Type B pancreatic cell (in vitro differentiated cells): ENCODE measurements around the gene SYT17. TPM values are rescaled to one million over a fixed set of nuclear protein-coding genes. Genes with fewer than 3 reads are reported as not detected.

Experiments used
- DNase-seq: peaks from one replicate; pipeline ENCODE4 v3.0.0; 2021; ENCODE audit warnings: mixed read lengths; ENCODE audit not compliant: unreplicated experiment; ENCODE audit errors: extremely low spot score
- H3K27ac Mint-ChIP-seq: 2 replicates; pipeline ENCODE4 v1.8.0; 2021; ENCODE audit warnings: mild to moderate bottlenecking, mixed read lengths
- H3K27me3 Mint-ChIP-seq: 2 replicates; pipeline ENCODE4 v1.8.0; 2021; ENCODE audit warnings: mixed read lengths
- H3K36me3 Mint-ChIP-seq: 2 replicates; pipeline ENCODE4 v1.8.0; 2021; ENCODE audit warnings: mixed read lengths
- H3K4me1 Mint-ChIP-seq: one replicate; pipeline ENCODE4 v1.8.0; 2021; ENCODE audit warnings: mixed read lengths; ENCODE audit not compliant: unreplicated experiment
- H3K4me3 Mint-ChIP-seq: 2 replicates; pipeline ENCODE4 v1.8.0; 2021; ENCODE audit warnings: mild to moderate bottlenecking, mixed read lengths
- H3K9me3 Mint-ChIP-seq: 2 replicates; pipeline ENCODE4 v1.8.0; 2021; ENCODE audit warnings: mixed read lengths
- total RNA-seq: library from RNA; stranded (reverse); gene quantifications from 2 replicates; pipeline ENCODE4 v1.2.1, GENCODE V29; 2021; ENCODE audit warnings: low replicate concordance
- TF ChIP-seq, protein P1 (sequence below): fragments of 200-600 bp; sonication (generic); conservative IDR thresholded peaks from 2 replicates; pipeline ENCODE4 v1.5.0; 2021; ENCODE audit warnings: antibody characterized with exemption, mild to moderate bottlenecking

Gene SYT17
- total RNA-seq, 1 donor from 2014 or later: 10.7 TPM

DNA sequence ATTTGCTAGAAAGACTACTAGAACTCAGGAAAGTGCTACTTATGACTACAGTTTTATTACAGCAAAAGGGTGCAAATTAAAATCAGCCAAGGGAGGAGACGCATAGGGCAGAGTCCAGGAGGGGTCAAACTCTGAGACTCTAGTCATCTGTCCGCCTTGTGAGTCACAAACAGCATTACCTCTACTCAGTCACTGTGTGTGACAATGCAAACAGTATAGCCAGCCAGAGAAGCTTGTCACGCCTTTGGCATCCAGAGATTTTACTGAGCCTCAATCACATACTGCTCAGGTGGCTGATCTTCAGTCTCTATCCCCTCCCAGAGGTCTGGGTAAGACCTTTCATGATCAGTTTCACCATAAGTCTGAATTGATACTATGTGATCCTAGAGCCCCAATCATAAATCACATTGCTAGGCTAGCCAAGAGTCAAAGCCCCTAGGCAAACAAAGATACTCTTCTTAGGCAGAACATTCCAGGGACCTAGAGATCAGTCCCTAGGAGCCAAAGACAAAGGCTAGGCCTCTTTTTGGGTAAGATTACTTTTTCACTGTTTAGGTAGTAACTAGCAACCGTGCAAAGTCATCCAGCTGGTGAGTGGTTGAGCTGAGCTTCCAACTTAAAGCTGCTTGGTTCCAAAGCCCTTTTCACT is 68.6 kb downstream of the SYT17 start:
- H3K9me3 Mint-ChIP-seq: peaks cover 6% of the 10 kb centered on the region
- DNase-seq: no peak

DNA sequence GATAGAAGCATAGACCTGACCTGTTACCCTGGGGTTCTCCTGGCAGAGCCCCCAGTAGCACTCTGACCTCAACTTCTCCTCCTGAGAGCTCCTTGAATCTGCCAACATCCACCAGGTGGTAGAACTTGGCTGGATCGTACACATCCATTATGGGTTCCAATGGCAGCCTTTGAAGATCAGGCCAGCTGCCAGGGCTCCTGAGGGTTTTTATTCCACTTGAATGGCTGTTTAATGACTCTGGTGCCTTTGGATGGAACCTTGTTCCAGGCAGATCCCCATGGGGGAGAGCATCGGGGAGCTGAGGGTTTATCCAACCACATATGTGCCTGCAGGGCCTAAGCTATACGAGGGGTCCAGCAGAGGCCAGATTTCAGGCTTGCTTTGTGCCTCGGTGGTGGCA is 70.4 kb downstream of the SYT17 start:
- DNase-seq: no peak
- Mint-ChIP-seq H3K9me3 (peaks cover 6% of the 10 kb centered on the region), H3K36me3 (peaks cover 5% of the 10 kb centered on the region), H3K4me3 (no peak overlapping the region), H3K4me1 (no peaks in the 10 kb centered on the region), H3K27ac (no peak overlapping the region), H3K27me3 (no peaks in the 10 kb centered on the region)
- TF ChIP-seq, protein P1, sequence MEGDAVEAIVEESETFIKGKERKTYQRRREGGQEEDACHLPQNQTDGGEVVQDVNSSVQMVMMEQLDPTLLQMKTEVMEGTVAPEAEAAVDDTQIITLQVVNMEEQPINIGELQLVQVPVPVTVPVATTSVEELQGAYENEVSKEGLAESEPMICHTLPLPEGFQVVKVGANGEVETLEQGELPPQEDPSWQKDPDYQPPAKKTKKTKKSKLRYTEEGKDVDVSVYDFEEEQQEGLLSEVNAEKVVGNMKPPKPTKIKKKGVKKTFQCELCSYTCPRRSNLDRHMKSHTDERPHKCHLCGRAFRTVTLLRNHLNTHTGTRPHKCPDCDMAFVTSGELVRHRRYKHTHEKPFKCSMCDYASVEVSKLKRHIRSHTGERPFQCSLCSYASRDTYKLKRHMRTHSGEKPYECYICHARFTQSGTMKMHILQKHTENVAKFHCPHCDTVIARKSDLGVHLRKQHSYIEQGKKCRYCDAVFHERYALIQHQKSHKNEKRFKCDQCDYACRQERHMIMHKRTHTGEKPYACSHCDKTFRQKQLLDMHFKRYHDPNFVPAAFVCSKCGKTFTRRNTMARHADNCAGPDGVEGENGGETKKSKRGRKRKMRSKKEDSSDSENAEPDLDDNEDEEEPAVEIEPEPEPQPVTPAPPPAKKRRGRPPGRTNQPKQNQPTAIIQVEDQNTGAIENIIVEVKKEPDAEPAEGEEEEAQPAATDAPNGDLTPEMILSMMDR: no peak

More for the DNA sequence above, 68.6 kb downstream of the SYT17 start:
- H3K4me3 Mint-ChIP-seq: no peak overlapping the region
- H3K27ac Mint-ChIP-seq: no peak overlapping the region
- TF ChIP-seq, protein P1: no peak
- H3K4me1 Mint-ChIP-seq: no peaks in the 10 kb centered on the region
- peaks cover 5% of the 10 kb centered on the region for H3K36me3 Mint-ChIP-seq
- no peaks in the 10 kb centered on the region for H3K27me3 Mint-ChIP-seq

DNA sequence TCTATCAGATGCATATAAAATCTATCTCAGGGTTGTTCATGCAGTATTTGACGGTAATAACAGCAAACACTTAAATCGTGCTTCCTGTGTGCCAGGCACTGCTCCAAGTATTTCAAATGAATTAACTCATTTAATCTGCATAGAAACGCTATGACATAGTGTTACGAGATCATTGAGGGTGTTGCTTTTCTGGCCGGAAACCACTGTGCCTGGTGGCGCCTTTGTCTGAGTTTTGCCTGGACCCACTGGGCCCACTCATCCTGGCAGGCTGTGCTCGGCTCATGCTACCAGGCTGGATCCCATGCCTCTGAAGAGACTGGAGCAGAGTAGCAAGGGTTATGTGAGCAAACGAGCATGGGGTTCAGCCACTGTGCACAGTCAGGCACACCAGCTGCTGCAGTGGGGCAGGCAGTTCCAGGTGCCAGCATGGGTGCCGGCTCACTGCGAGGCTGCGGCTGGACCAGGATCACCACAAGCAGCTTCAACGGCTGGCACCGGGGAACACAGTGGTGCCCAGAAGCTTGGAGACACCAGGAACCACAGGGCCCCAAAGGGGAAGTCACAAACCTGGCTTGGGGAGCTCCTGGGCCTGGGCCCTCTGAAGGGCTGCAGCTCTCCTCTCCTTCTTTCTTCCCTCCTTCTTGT is 71.6 kb downstream of the SYT17 start:
- DNase-seq: no peak
- Mint-ChIP-seq H3K36me3 (peaks cover 5% of the 10 kb centered on the region), H3K27me3 (no peaks in the 10 kb centered on the region), H3K4me1 (no peaks in the 10 kb centered on the region), H3K27ac (no peak overlapping the region), H3K9me3 (peaks cover 6% of the 10 kb centered on the region), H3K4me3 (no peak overlapping the region)
- TF ChIP-seq, protein P1: no peak

DNA sequence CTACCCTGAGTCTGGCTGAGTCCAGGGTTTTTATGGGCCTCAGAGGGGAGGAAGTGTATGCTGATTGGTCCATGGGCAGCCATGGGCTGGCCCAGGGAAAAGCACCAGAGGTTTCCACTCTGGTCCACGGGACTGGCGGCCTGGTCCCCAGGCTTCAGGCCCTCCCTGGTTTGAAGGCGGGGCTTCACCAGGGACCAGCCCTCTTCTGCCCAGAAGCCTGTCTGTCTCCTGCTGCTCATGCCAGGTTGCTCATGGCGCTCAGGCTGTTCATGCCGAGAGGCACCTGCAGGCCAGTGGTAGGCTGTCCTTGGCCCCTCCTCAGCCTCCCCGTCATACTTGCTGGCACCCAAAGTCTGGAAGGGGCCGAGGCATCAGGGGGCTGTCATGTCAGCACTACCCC is 72.5 kb downstream of the SYT17 start:
- H3K27ac Mint-ChIP-seq: no peak overlapping the region
- H3K27me3 Mint-ChIP-seq: no peaks in the 10 kb centered on the region
- no peak for DNase-seq
- no peaks in the 10 kb centered on the region for H3K4me1 Mint-ChIP-seq
- TF ChIP-seq, protein P1: no peak
- no peak overlapping the region for H3K4me3 Mint-ChIP-seq
- H3K9me3 Mint-ChIP-seq: peaks cover 3% of the 10 kb centered on the region
- H3K36me3 Mint-ChIP-seq: peaks cover 5% of the 10 kb centered on the region

DNA sequence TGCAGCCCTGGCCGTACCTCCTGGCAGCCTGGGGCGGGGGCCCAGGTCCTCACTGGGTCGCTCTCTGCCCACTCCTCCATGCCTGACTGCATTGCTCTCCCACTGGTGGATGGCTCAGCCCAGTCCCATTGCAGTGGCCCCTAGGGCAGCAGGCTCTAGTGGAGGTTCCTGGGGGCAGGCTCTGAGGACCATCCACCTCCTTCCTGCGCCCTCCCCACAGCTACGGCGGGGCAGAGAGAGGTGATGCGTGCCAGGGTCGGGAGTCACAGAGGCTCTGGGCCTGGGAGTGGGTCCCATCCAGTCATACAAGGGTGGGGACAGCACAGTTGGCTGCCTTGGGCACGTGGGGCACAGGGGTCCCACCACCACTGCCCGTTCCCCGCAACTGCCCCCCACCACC is 73.5 kb downstream of the SYT17 start:
- H3K4me1 Mint-ChIP-seq: no peaks in the 10 kb centered on the region
- no peak overlapping the region for H3K27ac Mint-ChIP-seq
- TF ChIP-seq, protein P1: no peak
- H3K9me3 Mint-ChIP-seq: no peaks in the 10 kb centered on the region
- no peaks in the 10 kb centered on the region for H3K27me3 Mint-ChIP-seq
- no peak for DNase-seq
- no peak overlapping the region for H3K4me3 Mint-ChIP-seq
- peaks cover 5% of the 10 kb centered on the region for H3K36me3 Mint-ChIP-seq
